Breast epithelium (tissue), 3 donors: ENCODE data around the gene STOM.

Experiments used
- POLR2A ChIP-seq: fragments of 450-650 bp; IDR thresholded peaks from one replicate; pipeline ENCODE4 v1.6.1; 2016; ENCODE audit warnings: antibody characterized with exemption, mild to moderate bottlenecking, moderate library complexity
- POLR2AphosphoS5 ChIP-seq, 3 donors: sonication (generic); formaldehyde crosslinking; IDR thresholded peaks; one replicate each; pipeline ENCODE4 v1.6.1; 2017; ENCODE audit warnings: antibody characterized with exemption in 3 of 3
- TF ChIP-seq, protein P1 (sequence below), 3 donors: fragments of 450-650 bp; IDR thresholded peaks; one replicate each; pipeline ENCODE4 v1.5.1; 2016 to 2017; ENCODE audit warnings: antibody characterized with exemption in 3 of 3, mild to moderate bottlenecking in 3 of 3, moderate library complexity in 3 of 3

DNA sequence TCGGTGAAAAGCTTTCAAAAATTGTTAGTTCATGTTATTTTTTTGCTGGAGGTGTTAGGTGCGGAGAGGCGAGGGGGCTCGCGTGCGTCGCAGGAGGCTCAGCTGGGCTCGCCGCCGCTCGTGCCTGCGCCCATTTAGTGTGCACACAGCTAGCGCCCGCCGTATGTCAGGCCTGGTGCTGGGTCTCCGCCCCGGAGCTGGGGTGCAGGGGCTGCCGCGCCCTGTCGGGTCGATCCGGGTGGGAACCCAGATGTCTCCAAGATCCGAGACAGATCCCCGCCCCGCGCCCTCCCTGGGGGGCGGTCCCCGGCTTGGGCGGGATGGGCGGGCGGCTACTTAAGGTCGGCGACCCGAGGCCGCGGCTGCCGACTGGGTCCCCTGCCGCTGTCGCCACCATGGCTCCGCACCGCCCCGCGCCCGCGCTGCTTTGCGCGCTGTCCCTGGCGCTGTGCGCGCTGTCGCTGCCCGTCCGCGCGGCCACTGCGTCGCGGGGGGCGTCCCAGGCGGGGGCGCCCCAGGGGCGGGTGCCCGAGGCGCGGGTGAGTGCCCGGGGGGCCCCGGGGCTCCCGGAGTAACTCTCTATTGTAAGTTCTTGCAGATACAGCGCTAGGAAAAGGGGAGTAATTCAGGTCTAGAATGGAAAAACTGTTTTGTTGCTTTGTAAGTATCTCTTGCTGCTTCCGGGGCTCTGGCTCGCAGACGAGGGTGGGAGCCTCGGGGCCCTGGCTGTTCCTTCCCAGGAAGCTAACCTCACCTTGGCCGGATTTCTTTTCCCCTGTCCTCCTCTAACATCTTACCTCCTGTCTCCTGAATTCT is 70.4 kb downstream of the STOM start:
- TF ChIP-seq, protein P1, sequence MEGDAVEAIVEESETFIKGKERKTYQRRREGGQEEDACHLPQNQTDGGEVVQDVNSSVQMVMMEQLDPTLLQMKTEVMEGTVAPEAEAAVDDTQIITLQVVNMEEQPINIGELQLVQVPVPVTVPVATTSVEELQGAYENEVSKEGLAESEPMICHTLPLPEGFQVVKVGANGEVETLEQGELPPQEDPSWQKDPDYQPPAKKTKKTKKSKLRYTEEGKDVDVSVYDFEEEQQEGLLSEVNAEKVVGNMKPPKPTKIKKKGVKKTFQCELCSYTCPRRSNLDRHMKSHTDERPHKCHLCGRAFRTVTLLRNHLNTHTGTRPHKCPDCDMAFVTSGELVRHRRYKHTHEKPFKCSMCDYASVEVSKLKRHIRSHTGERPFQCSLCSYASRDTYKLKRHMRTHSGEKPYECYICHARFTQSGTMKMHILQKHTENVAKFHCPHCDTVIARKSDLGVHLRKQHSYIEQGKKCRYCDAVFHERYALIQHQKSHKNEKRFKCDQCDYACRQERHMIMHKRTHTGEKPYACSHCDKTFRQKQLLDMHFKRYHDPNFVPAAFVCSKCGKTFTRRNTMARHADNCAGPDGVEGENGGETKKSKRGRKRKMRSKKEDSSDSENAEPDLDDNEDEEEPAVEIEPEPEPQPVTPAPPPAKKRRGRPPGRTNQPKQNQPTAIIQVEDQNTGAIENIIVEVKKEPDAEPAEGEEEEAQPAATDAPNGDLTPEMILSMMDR (IDR thresholded peaks at IDR 0.05), result no peak
- TF ChIP-seq POLR2A, result no peak
- TF ChIP-seq POLR2AphosphoS5 (IDR thresholded peaks at IDR 0.05), result peak; percentile 33 to 53 (median 43)
